Skeletal muscle tissue (tissue), 1 donor: Measurements from ENCODE around the gene KRTAP10-6. TPM values are rescaled to one million over a fixed set of nuclear protein-coding genes. Genes with fewer than 3 reads are reported as not detected.

Experiments
- total RNA-seq: library from RNA; depleted of rRNA; stranded (reverse); fragments of >200 nt; gene quantifications from one replicate; pipeline ENCODE4 v1.2.3, GENCODE V29; 2014

Gene KRTAP10-6
- total RNA-seq, 1 donor from 2014 or later = not detected

Other genes starting within 250 kb of the KRTAP10-6 start
- gene TRPM2, start 238.9 kb downstream of the KRTAP10-6 start, total RNA-seq = 1.6 TPM
- 0.52 TPM for gene LRRC3, start 137.0 kb downstream of the KRTAP10-6 start, total RNA-seq
- gene KRTAP10-1, start 52.3 kb downstream of the KRTAP10-6 start, total RNA-seq = not detected
- gene KRTAP10-2, start 41.0 kb downstream of the KRTAP10-6 start, total RNA-seq = not detected
- gene KRTAP10-3, start 33.7 kb downstream of the KRTAP10-6 start, total RNA-seq = not detected
- not detected for gene KRTAP10-4, start 18.8 kb downstream of the KRTAP10-6 start, total RNA-seq
- gene KRTAP10-5, start 11.9 kb downstream of the KRTAP10-6 start, total RNA-seq = not detected
- not detected for gene KRTAP10-7, start 8.1 kb upstream of the KRTAP10-6 start, total RNA-seq
- gene KRTAP10-8, start 19.6 kb upstream of the KRTAP10-6 start, total RNA-seq = not detected
- not detected for gene KRTAP10-9, start 34.6 kb upstream of the KRTAP10-6 start, total RNA-seq
- not detected for gene KRTAP10-10, start 44.9 kb upstream of the KRTAP10-6 start, total RNA-seq
- not detected for gene KRTAP10-11, start 53.9 kb upstream of the KRTAP10-6 start, total RNA-seq
- gene KRTAP12-4, start 62.2 kb upstream of the KRTAP10-6 start, total RNA-seq = not detected
- not detected for gene KRTAP12-3, start 65.4 kb upstream of the KRTAP10-6 start, total RNA-seq
- not detected for gene KRTAP12-2, start 74.4 kb upstream of the KRTAP10-6 start, total RNA-seq
- gene KRTAP12-1, start 89.7 kb upstream of the KRTAP10-6 start, total RNA-seq = not detected
- gene KRTAP10-12, start 104.7 kb upstream of the KRTAP10-6 start, total RNA-seq = not detected
- not detected for gene TSPEAR, start 119.1 kb upstream of the KRTAP10-6 start, total RNA-seq
- gene UBE2G2, start 209.3 kb upstream of the KRTAP10-6 start, total RNA-seq = 60.5 TPM
- 28.7 TPM for gene SUMO3, start 225.6 kb upstream of the KRTAP10-6 start, total RNA-seq